GM18909 (cell line): Measurements from ENCODE around the gene UBE2QL1.
A peak's percentile ranks its signal among the peaks of the same experiment; 100 is the strongest.
"Not testable (repeated sequence)": the region's sequence is repeated elsewhere in the genome, so short reads cannot be mapped to it uniquely, and the experiment has no call there.

Source experiments
- ATAC-seq: cut with Tn5 transposase; IDR thresholded peaks from one replicate; pipeline ENCODE4 v1.9.1; 2021; ENCODE audit warnings: mild to moderate bottlenecking; ENCODE audit not compliant: unreplicated experiment, poor library complexity

UBE2QL1 gene

DNA sequence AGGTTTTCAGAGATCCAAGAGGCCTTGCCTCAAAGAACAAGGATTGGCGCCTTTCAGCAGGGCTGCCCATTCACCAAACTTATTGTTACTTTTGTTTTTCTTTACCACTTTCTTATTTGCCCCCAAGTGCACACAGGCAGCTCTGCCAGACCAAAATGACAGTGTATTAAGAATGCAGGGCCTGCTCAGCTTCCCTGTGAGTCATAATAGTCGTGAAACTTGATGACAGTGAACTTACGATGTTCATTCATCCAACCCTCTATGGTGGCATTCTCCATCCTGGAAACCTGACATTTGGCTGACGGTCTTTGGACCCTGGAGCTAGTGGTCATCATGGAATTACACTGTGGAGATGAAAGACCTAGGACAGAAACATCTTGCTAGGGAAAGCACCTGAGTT is 44.3 kb downstream of the UBE2QL1 start:
- peak; percentile 43 for ATAC-seq

GRCh38 chr5:6493681-6494454 is 45.2 kb downstream of the UBE2QL1 start:
- peak; percentile 52 for ATAC-seq

DNA sequence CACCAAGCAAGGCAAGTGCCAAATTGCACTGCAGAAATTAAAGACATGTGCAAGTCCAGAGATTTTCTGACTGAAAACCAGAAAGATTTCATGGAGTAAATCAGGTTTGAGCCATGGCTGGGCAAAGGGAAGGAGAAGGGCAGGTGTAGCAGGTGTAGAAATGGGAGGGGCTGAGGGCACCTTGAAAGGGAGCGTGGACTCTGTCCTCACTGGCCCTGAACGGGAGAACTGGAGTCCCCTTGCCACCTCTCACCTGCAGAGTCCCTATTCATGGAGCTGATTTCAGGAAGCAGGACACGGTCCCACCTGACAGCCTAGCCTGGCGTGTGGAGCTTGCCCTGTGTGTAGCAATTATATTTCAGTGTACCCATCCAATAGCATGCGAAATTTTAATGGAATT is 46.3 kb downstream of the UBE2QL1 start:
- ATAC-seq = no peak

DNA sequence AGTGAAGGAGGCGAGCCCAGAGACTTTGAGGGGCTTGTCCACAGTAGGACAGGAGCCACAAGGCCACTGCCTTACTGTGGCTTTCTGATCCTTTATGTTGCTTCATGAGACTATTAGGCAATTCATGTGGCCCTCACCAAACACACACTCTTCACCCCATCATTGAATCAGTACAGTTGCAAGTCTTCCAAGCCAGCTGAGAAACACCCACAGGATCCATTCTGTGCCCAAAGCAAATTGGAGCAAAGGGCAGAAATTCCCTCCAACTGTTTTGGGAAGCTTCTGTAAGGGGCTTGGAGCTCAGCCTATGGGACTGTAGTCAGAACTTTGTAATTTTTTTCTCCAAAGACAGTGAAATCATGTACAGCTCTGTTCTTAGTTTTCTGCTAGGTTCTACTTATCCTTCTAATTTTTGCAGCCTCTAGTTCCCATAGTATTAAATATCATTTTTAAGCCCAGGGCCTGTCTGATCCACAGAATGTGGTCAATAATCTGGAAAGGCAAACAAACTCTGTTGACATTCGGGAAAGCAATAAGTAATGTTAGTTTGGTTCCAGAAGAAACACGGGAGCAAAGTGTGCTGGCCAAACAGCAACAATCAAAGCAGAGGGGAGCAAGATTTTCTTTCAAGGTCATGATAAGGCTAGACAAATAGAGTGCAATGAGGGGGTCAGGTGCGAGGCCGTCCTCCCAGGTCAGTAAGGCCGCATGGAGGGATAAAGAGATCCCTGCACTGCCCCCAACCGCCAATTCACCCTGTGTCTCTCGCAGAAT is 47.0 kb downstream of the UBE2QL1 start:
- ATAC-seq = no peak

GRCh38 chr5:6496207-6496584 is 47.5 kb downstream of the UBE2QL1 start:
- peak; percentile 92 for ATAC-seq

- ATAC-seq = peak; percentile 1
Observed at GRCh38 chr5:6496636-6497035, 48.0 kb downstream of the UBE2QL1 start.

GRCh38 chr5:6497262-6497661 is 48.6 kb downstream of the UBE2QL1 start:
- ATAC-seq = no peak

DNA sequence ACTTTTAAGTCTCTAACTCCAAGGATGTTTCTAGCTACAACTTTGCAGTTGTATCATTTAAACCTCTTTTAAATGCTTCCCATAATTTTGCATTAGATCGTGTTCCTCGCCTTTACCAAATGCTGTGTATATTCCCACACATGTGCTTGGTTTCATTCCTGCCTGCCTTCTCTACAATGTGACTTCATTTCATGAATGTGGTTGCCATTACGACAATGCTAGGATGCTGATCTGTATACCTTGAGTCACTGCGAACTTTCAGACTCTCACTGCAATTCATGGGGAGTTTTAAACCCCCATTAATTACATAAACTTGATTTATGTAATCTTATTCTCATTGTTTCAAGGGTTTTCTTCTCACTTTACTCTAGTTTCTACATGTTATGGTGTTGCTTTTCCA is 50.3 kb downstream of the UBE2QL1 start:
- no peak for ATAC-seq

DNA sequence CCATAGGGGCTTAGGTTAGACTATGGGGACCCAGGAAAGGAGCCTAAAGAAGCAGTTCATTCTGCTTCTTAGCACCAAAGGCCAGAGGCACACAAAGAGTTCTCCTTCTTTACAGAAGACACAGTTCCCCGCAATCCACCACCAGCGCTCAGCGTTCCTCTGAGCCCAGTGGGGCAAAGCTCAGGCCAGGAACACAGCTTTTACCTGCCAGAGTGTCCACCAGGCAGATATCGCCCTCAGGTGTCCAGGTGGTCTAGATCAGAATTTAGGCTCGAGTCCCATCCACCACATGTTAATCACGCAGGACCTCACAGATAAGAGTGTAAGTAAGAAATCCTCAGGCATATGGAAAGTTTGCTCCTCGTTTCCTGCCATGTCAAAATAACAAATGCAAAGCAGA is 53.0 kb downstream of the UBE2QL1 start:
- no peak for ATAC-seq

GRCh38 chr5:6502421-6502820 is 53.8 kb downstream of the UBE2QL1 start:
- ATAC-seq = no peak

DNA sequence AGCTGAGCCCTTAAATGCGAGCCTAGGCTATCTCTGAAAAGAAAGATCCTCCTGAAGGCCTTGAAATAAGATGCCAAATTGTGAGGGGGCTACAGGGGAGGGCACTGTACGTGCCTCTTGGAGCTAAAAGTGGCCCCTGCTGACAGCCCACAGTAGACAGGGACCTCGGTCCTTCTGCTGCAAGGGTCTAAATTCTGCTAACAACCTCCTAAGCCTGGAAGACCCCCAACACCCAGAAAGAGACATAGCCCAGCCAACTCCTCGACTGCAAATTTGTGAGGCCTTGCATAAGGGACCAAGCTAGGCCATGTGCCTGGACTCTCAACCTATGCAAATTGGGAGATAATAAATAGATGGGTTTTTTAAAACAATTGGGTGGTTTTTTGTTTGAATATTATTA is 54.7 kb downstream of the UBE2QL1 start:
- ATAC-seq = no peak

DNA sequence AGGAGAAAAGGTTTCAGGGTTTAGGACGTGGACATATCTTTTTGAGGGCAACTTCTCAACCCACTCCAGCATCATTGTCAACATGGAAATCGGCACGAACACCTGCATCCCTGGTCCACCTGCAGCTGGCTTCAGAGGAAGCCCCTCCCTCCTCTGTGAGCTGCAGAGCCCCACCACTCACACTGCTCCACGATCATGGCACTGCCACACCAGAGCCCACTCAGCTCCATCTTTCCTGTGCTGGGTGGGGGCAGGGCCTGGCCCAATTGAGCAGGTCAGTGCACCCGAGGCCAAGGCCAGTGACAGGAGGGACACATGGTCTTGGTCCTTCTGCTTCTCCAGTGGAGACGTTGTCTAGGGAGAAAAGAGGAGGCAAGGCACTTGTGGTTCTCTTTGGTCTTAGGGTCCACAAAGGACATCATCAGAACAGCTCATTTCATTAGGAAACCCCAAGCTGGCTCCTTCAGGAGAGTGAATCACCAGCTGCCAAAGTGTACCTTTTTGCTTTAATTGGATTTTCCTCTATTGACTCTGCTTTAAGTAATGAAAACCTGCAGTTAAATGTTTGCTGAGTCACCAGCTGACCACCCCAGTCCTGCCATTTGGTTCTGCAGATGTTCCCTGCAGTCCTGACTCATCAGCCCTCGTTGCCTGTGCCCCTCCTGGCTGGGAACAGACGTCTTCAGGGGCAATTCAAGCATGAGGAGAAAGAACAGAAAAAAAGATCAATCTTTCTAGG is 56.2 kb downstream of the UBE2QL1 start:
- no peak for ATAC-seq

- ATAC-seq = no peak
Observed at GRCh38 chr5:6505416-6505755, 56.7 kb downstream of the UBE2QL1 start.

GRCh38 chr5:6505783-6506557 is 57.3 kb downstream of the UBE2QL1 start:
- no peak for ATAC-seq

DNA sequence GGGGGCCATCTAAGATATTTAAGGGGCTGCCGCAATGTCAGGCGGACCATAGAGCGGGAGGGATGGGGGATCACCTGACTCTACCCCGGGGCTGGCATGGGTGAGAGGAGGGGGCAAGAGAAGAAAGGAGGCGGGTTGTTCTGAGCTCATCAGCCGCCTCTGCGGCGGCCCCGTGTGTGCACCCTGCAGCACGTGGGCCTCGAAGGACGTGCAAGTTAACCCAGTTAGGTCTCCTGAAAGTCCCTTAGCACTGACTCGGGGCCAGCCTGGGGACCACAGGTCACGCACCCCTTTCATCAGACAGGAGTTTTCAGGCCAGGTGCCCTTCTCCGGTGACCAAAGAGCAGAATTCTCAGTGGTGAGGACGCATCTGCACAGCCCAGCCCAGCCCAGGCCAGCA is 58.0 kb downstream of the UBE2QL1 start:
- peak; percentile 60 for ATAC-seq

GRCh38 chr5:6508931-6509330 is 60.3 kb downstream of the UBE2QL1 start:
- no peak for ATAC-seq

GRCh38 chr5:6510132-6510531 is 61.5 kb downstream of the UBE2QL1 start:
- ATAC-seq = no peak

DNA sequence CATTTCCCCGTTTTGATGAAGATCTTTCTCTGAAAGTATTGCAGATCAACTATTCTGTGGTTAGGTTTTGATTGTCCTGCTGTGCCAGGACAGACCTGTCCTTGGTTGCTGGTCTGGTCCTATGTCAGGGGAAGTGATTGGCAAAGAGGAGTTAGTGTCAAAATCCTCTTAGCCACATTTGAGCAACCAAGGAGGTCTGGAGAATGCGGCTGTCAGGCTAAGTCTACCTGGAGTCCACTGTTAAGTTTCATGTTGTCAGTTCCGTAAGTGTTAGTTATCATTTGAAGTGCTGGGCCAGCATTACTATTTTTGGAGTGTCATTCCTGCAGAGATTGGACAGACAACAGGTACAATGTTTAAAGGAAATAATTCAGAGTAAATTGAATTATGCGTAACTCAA is 62.3 kb downstream of the UBE2QL1 start:
- ATAC-seq = no peak

- ATAC-seq = not testable (repeated sequence)
Observed at GRCh38 chr5:6515812-6516211, 67.2 kb downstream of the UBE2QL1 start.

- no peak for ATAC-seq
Observed at GRCh38 chr5:6516823-6517222, 68.2 kb downstream of the UBE2QL1 start.
